Pericardium fibroblast (primary cell): ENCODE results near the gene PFN3. TPM values are rescaled to one million over a fixed set of nuclear protein-coding genes. Genes with fewer than 3 reads are reported as not detected.

Source experiments
- total RNA-seq: library from RNA; depleted of rRNA; stranded (reverse); fragments of >200 nt; gene quantifications from 2 replicates; pipeline ENCODE4 v1.2.3, GENCODE V29; 2015

The PFN3 gene
- total RNA-seq, result not detected in 2 replicates

DNA sequence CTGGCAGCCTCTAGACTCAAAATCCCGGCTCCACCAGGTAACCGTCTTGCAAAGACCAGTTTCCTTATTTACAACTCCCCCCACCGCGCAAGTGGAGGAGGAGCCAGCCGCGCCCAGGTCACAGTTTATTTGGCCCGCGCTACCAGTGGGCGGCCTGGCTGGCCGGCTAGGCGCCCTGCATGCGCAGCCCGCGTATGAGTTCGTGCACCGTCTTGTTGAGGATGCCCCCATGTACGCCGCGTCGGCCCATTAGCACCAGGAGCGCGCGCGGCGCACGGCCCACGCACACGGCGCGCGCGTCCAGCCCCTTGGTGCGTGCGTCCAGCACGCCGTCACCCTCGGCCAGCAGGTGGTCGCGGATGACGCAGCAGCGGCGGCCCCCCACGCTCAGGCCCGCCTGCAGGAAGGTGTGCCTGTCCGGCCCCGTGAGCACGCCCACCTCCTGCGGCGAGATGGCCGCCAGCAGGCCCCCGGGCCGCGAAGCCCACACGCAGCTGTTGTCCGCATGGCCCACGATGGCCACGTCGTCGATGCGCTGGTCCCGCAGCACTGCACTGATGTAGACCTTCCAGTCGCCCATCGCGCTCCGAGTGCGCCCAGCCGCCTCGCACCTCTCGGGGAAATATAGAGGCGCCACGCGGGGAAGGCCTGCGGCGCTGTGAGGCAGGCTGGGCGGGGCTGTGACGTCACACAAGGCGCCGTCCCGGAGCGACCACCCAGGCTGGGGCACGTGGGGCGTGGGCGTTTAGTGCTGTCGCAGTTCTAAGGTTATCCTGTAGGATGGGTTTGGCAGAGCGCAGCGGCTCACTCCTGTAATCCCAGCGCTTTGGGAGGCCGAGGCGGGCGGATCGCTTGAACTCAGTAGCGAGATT is at the start of gene PFN3:
PFN3 (minus strand) TSS at position 665 of the 872 bp plus-strand sequence; CDS start at position 580, 85 bp downstream.

DNA sequence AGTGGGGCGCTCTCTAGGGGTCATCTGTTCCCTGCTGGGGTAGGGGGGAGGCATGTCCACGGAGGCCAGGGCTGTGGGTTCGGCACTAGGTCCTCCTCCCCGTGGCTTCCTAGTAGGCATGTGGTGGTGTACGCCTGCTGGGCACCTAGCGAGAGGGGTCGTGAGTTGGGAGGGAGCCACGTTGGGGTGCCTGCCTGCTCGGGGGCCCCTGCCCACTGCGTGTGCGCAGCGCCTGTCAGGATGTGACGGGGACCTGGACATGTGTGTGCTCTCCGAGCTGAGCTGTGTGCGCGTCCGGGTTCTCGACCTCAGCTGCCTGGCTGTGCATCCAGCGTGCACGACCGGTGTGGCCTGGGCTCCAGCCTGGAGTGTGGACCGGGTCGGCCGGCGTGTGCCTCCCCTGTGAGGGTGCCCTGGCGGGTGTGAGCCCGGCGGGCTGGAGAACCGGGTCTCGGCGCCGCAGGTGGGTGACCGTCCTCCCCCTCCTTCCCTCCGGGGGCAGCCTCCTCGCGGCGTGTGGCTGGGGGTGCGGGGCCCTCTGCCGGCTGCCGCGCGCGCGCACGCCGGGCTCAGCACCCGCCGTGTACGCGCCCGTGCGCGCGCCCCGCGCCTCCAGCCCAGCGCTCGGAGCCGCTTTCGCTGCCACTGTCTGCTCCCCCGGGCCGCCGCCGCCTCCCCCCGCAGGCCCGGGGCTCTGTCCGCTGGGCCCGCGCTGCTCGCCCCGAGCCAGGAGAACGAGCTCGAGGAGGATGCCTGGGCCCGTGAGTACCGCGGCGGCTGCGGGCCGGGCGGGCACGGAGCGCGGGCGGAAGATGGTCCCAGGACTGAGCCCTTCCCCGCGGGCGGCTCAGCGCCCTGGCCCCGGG is 46.0 kb upstream of the PFN3 start, which contains the start of gene PRR7:
PRR7 (plus strand) TSS at position 615 of the 866 bp plus-strand sequence. CDS start 8,254 bp downstream, outside the sequence.

DNA sequence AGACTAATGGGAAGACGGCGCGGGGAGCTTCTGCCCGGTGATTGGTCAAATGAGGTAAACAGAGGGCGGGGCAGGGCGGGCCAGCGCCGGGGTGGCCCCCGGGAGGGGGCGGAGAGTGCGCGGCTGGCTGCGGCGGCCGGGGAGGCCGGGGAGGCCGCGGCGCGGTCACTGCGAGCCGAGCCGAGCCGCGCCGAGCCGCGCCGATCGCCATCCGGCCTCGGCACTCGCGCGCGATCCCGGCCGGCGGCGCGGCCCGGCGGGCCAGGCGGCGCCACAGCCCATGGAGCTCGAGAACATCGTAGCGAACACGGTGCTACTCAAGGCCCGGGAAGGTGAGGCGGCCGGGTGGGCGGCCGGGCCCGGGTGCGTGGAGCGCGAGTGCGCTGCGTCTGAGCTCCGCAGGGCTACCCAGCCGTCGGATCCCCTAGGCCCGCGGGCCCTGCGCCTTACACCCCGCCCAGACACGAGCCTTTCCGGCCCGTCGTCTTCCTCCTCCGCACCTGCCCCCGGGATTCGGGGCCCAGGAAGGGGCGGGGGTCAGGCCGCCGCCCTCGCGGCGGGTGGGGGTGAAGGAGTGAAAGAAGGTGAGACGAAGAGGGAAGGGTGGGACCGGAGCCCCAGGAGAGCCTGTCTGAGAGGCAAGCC is 26.2 kb upstream of the PFN3 start, which contains the start of gene GRK6:
GRK6 (plus strand) TSS at position 111 of the 645 bp plus-strand sequence; CDS start at position 281, 170 bp downstream.

GRCh38 chr5:177409043-177409801 is 8.8 kb upstream of the PFN3 start, which contains the start of gene F12:
TSS of gene F12 (minus strand) at chr5:177409564. CDS start at chr5:177409527, 37 bp downstream.

DNA sequence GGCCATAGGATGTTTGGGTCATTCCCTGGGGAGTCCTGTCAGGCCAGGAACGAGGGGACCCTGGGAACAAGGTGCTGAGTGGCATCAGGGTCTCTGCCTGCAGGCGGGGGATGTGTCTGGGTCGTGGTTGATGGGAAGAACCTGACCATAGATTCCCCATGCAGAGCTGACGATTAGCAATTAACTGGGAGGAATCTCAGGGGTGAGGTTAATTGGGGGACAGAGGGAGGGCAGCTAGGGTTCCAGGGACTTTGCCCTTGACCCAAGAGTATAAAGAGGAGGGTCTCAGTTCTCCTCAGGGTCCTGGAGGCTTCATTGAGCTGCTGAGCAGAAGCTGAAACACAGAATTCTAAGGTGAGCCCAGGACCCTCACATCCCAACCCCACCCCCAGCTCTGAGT is 16.3 kb downstream of the PFN3 start, which contains the start of gene SLC34A1:
SLC34A1 (plus strand) TSS at position 301 of the 400 bp plus-strand sequence. CDS start 1,308 bp downstream, outside the sequence.

DNA sequence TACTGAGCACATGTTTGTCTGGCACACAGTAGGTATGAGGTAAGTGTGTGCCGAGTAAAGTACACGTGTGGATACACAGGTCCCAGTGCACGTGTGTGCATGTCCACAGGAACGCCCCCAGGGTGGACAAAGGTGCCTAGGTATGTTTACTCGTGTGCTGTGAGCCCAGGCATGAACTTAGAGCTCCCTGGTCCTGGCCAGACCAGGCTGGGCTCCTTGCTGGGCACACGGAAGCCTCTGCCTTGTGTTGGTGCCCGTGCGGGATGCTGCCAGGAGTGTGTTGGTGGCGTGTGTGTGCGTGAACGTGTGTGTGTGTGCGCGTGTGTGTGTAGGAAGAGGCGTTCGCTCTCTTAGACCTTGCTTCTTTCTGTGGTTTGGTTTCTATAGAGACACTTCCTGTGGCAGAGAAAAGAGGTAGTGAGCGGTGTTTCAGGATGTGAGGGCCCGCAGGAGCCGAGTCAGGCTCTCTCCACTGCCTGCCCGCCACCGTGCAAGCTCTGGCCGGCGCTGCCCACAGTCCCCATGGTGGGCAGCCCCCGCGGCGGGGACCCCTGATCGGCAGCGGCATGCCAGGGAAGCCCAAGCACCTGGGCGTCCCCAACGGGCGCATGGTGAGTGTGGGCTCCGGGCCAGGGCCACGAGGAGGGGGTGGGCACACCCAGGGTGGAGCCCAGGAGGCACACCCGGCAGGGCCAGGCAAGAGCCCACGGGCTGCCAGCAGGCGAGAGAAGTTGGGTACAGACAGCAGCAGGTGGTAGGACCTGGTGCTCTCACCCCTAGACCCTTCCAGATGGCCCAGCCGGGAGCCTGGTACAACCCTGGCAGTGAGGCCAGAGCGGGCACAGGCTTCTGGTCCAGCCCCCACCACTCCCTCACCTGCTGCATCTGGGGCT is 42.8 kb downstream of the PFN3 start, which contains the start of gene RGS14:
RGS14 (plus strand) TSS at position 466 of the 893 bp plus-strand sequence; CDS start at position 567, 101 bp downstream.

GRCh38 chr5:177351392-177352329 is 48.8 kb downstream of the PFN3 start, which contains the start of gene LMAN2:
TSS of gene LMAN2 (minus strand) at chr5:177351668. CDS start at chr5:177351647, 21 bp downstream.

Other genes with a start within 250 kb of the PFN3 start
- 26.6 and 28.8 TPM in 2 replicates for gene RAB24, start 96.9 kb downstream of the PFN3 start, total RNA-seq
- gene PRELID1, start 96.9 kb downstream of the PFN3 start, total RNA-seq, result 85.7 and 98.8 TPM in 2 replicates
- 3.4 and 7.7 TPM in 2 replicates for gene MXD3, start 88.8 kb downstream of the PFN3 start, total RNA-seq
- gene LMAN2, start 49.0 kb downstream of the PFN3 start, total RNA-seq, result 195 and 277 TPM in 2 replicates
- gene RGS14, start 42.7 kb downstream of the PFN3 start, total RNA-seq, result 12.9 and 16.6 TPM in 2 replicates
- not detected in 2 replicates for gene SLC34A1, start 16.2 kb downstream of the PFN3 start, total RNA-seq
- 0.47 and 2.2 TPM in 2 replicates for gene F12, start 8.9 kb upstream of the PFN3 start, total RNA-seq
- 18.0 and 19.2 TPM in 2 replicates for gene GRK6, start 26.0 kb upstream of the PFN3 start, total RNA-seq
- gene PRR7, start 46.2 kb upstream of the PFN3 start, total RNA-seq, result 11.8 and 15.1 TPM in 2 replicates
- gene DBN1, start 73.0 kb upstream of the PFN3 start, total RNA-seq, result 170 and 224 TPM in 2 replicates
- 195 and 378 TPM in 2 replicates for gene PDLIM7, start 96.9 kb upstream of the PFN3 start, total RNA-seq
- 0.34 and 0.93 TPM in 2 replicates for gene DOK3, start 109.2 kb upstream of the PFN3 start, total RNA-seq
- gene DDX41, start 116.3 kb upstream of the PFN3 start, total RNA-seq, result 77.8 and 102 TPM in 2 replicates
- 31.7 and 48.8 TPM in 2 replicates for gene FAM193B, start 153.9 kb upstream of the PFN3 start, total RNA-seq
- gene TMED9, start 191.5 kb upstream of the PFN3 start, total RNA-seq, result 123 and 174 TPM in 2 replicates
- gene B4GALT7, start 199.5 kb upstream of the PFN3 start, total RNA-seq, result 25.4 and 44.9 TPM in 2 replicates